ENCODE measurements around the gene CBS.
"Not testable (repeated sequence)": the region's sequence is repeated elsewhere in the genome, so short reads cannot be mapped to it uniquely, and the experiment has no call there.

DNA sequence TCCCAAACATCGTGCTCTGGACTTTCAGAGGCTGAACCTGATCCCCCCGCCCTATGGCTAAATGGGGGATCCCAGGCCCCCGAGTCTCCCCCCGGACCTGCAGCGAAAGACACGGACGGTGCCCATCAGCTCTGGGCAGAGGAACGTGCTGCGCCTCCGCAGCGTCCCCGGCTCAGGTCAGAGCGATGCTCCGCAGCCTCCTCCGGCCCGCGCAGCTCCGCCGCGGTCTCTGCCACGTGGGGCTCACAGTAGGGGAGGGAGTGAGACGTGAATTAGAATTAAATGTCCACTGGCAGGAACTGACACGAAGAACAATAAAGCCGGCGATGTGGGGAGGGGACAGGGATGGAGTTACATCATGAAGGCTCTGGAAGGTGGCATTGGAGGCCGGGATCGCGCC lies 1.0 kb upstream of the CBS start:
- TF ChIP-seq CTCF, POLR2A, POLR2AphosphoS5, EP300 (IDR thresholded peaks at IDR 0.05): not testable (repeated sequence)

Measured in sigmoid colon (tissue), 4 donors.